ENCODE results near the gene CDKN1A.
A peak's percentile ranks its signal among the peaks of the same experiment; 100 is the strongest.

CDKN1A gene

GRCh38 chr6:36669002-36669401 is 9.5 kb upstream of the CDKN1A start:
- no peak for DNase-seq (ENCODE audit: low read depth)
- no peak for TF ChIP-seq CTCF (IDR thresholded peaks at IDR 0.05; ENCODE audit: insufficient read depth, low read depth, low read length, missing control alignments)
- H3K4me3 ChIP-seq (ENCODE audit: low read depth, low read length), result no peak overlapping the region

DNA sequence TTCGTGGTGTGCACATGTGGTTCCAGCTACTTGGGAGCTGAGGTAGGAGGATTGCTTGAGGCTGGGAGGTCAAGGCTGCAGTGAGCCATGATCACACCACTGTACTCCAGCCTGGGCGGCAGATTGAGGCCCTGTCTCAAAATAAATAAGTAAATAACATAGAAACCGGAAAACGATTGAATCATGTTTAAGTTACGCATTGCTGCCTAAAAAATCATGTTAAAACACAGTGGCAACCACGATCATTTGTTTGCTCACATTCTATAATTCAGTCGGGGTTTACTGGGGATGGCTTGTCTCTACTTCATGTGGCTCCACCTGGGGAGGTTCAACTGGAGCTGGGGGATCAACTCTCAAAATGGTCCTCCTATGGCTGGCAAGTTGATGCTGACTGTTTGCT is 8.2 kb upstream of the CDKN1A start:
- H3K4me3 ChIP-seq (ENCODE audit: low read depth, low read length), result no peak overlapping the region
- DNase-seq (ENCODE audit: low read depth), result no peak
- TF ChIP-seq CTCF (IDR thresholded peaks at IDR 0.05; ENCODE audit: insufficient read depth, low read depth, low read length, missing control alignments), result no peak

- TF ChIP-seq CTCF (IDR thresholded peaks at IDR 0.05; ENCODE audit: insufficient read depth, low read depth, low read length, missing control alignments), result no peak
- no peak for DNase-seq (ENCODE audit: low read depth)
- H3K4me3 ChIP-seq (ENCODE audit: low read depth, low read length), result no peak overlapping the region
Measured at GRCh38 chr6:36671687-36672375, 6.7 kb upstream of the CDKN1A start.

GRCh38 chr6:36673882-36674281 is 4.6 kb upstream of the CDKN1A start:
- DNase-seq (ENCODE audit: low read depth), result no peak
- no peak overlapping the region for H3K4me3 ChIP-seq (ENCODE audit: low read depth, low read length)
- no peak for TF ChIP-seq CTCF (IDR thresholded peaks at IDR 0.05; ENCODE audit: insufficient read depth, low read depth, low read length, missing control alignments)

- TF ChIP-seq CTCF (IDR thresholded peaks at IDR 0.05; ENCODE audit: insufficient read depth, low read depth, low read length, missing control alignments), result no peak
- no peak for DNase-seq (ENCODE audit: low read depth)
- no peak overlapping the region for H3K4me3 ChIP-seq (ENCODE audit: low read depth, low read length)
Measured at GRCh38 chr6:36674942-36675341, 3.6 kb upstream of the CDKN1A start.

DNA sequence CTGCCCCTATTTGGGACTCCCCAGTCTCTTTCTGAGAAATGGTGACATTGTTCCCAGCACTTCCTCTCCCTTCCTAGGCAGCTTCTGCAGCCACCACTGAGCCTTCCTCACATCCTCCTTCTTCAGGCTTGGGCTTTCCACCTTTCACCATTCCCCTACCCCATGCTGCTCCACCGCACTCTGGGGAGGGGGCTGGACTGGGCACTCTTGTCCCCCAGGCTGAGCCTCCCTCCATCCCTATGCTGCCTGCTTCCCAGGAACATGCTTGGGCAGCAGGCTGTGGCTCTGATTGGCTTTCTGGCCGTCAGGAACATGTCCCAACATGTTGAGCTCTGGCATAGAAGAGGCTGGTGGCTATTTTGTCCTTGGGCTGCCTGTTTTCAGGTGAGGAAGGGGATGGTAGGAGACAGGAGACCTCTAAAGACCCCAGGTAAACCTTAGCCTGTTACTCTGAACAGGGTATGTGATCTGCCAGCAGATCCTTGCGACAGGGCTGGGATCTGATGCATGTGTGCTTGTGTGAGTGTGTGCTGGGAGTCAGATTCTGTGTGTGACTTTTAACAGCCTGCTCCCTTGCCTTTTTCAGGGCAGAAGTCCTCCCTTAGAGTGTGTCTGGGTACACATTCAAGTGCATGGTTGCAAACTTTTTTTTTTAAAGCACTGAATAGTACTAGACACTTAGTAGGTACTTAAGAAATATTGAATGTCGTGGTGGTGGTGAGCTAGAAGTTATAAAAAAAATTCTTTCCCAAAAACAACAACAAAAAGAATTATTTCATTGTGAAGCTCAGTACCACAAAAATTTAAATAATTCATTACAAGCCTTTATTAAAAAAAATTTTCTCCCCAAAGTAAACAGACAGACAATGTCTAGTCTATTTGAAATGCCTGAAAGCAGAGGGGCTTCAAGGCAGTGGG is 2.1 kb upstream of the CDKN1A start:
- DNase-seq (ENCODE audit: low read depth), result peak; percentile 60
- TF ChIP-seq CTCF (IDR thresholded peaks at IDR 0.05; ENCODE audit: insufficient read depth, low read depth, low read length, missing control alignments), result no peak
- H3K4me3 ChIP-seq (ENCODE audit: low read depth, low read length), result peak overlapping the region; percentile 98
